D721Med (cell line): ENCODE measurements around the gene IPO13.

ENCODE experiments used
- DNase-seq: peaks from one replicate; pipeline ENCODE4 v3.0.0; 2011; ENCODE audit warnings: low spot score; ENCODE audit not compliant: insufficient read length
- FAIRE-seq: peaks from 2 replicates; lab custom pipeline; 2011; peaks lifted over from hg19 to GRCh38; lab: Jason Lieb, UNC
- TF ChIP-seq, protein P1 (sequence below): IDR thresholded peaks from 2 replicates; pipeline ENCODE4 v1.5.1; 2012; ENCODE audit warnings: mild to moderate bottlenecking, control low read depth; ENCODE audit not compliant: insufficient read depth; ENCODE audit errors: missing control alignments

Gene IPO13

DNA sequence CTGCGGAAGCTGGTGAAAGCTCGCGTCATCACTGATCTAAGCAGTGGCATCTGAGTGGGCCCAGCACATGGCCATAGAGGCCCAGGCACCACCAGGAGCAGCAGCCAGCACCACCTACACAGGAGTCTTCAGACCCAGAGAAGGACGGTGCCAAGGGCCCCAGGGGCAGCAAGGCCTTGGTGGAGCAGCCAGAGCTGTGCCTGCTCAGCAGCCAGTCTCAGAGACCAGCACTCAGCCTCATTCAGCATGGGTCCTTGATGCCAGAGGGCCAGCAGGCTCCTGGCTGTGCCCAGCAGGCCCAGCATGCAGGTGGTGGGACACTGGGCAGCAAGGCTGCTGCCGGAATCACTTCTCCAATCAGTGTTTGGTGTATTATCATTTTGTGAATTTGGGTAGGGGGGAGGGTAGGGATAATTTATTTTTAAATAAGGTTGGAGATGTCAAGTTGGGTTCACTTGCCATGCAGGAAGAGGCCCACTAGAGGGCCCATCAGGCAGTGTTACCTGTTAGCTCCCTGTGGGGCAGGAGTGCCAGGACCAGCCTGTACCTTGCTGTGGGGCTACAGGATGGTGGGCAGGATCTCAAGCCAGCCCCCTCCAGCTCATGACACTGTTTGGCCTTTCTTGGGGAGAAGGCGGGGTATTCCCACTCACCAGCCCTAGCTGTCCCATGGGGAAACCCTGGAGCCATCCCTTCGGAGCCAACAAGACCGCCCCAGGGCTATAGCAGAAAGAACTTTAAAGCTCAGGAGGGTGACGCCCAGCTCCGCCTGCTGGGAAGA is 16.4 kb upstream of the IPO13 start:
- DNase-seq (no peak), FAIRE-seq (no peak)
- TF ChIP-seq, protein P1, sequence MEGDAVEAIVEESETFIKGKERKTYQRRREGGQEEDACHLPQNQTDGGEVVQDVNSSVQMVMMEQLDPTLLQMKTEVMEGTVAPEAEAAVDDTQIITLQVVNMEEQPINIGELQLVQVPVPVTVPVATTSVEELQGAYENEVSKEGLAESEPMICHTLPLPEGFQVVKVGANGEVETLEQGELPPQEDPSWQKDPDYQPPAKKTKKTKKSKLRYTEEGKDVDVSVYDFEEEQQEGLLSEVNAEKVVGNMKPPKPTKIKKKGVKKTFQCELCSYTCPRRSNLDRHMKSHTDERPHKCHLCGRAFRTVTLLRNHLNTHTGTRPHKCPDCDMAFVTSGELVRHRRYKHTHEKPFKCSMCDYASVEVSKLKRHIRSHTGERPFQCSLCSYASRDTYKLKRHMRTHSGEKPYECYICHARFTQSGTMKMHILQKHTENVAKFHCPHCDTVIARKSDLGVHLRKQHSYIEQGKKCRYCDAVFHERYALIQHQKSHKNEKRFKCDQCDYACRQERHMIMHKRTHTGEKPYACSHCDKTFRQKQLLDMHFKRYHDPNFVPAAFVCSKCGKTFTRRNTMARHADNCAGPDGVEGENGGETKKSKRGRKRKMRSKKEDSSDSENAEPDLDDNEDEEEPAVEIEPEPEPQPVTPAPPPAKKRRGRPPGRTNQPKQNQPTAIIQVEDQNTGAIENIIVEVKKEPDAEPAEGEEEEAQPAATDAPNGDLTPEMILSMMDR = peak; percentile 21

DNA sequence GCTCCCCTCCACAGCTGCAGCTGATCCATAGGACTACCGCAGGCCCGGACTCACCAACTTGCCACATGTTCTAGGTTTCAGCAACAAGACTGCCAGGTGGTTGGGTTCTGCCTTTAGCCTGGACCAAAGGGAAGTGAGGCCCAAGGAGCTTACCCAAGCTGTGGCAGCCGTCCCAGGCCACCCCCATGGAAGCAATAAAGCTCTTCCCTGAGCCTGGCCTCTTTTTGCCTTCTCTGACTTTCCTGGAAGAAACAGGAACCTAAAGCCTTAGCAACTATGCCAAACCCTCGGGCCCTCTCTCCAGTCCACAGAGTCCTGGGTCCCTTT is 15.8 kb upstream of the IPO13 start:
- DNase-seq (no peak), FAIRE-seq (no peak)
- TF ChIP-seq, protein P1 = no peak

DNA sequence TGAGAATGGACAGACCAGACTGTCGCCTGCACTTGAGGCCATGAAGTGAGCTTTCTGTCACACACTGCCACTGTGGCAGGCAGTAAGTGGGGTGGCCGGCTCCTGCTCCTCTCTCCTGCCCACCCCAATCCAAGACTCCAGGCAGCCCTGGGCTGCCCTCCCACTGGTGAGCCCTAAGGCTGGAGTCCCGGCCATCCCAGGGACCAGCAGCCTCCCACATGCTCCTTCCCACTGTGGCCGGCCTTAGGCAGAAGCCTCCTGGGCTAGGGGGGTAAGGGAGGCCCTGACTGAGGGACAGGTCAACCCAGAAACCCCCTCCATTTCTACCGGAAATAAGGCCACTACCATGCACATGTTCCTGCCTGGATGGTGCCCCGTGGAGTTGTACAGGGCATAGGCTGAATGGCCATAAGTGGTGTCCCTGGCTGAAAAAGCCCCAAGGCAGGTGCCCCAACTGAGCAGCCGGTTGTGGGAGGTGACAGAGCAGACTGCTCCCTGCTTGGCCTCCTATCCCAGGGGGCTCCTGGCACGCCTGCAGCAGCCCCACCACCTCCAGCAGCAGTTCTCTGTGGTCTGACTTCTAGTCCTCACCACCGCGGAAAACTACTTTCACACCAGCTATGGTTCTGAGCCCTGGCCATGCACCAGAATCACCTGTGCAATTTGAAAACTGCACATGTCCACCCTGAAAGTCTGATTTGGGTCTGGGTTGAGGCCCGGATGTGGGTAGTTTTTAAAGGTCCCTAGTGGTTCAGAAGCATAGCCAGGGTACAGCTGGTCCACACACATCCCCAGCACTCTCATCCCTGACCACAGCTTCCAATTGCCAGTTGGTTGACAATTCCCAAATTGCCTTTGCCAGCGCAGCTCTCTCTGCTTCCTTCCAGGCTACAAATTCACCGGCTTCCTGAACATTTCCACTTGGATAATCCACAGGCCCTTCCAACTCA is 14.8 kb upstream of the IPO13 start:
- DNase-seq (no peak), FAIRE-seq (no peak)
- TF ChIP-seq, protein P1 = no peak

DNA sequence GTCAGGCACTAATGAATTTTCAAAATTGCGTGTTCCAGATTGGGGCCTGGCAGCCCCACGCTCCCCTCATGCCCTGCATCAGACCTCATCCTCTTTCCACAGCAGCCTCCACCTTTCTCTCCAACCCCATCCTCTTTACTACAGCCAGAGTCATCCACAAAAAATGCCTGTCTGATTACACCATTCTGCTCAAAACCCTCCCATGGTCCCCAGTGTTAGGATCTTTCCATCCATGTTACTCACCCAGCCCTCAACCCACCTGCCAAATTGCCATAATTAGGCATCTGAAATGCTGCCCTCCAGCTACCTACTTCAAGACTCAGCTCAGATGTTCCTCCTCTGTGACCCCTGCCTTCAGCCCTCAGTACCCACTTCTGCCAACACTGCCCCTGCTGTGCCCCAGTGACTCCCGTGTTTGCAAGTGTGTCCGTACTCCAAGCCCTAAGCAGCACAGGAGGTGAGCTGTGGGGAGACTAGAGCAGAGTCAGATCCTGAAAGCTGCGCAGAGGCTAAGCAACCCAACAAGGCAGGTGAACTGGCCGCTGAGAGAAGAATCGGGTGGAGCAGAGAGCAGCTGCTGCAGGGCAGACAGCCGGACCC is 13.9 kb upstream of the IPO13 start:
- DNase-seq (no peak), FAIRE-seq (no peak)
- TF ChIP-seq, protein P1 = no peak

DNA sequence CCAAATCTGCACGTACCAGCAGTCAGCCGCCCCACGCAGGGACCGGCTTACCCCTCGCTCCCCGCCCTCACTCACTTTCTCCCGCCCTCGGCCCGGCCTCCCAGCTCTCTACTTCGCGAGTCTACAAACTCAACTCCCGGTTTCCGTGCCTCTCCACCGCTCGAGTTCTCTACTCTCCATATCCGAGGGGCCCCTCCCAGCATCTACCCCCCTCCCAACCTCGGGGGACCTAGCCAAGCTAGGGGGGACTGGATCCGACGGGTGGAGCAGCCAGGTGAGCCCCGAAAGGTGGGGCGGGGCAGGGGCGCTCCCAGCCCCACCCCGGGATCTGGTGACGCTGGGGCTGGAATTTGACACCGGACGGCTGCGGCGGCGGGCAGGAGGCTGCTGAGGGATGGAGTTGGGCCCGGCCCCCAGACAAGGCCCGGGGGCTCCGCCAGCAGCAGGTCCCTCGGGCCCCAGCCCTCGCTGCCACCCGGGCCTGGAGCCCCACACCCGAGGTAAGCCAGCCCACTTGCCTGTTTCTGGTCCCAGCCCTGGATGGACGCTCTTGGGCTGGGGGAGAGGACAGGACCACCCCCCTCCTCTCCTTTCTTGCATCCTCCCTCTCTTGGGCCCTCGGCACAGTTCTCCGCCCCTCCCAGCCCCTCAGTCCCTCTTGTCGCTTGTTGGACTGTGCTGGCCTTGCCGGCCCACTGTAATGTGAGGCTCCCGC is 13.2 kb upstream of the IPO13 start, which contains the start of gene ARTN:
TSS of gene ARTN (plus strand) at position 416 of the 715 bp plus-strand sequence. CDS start 1,856 bp downstream, outside the sequence.
- FAIRE-seq (no peak), DNase-seq (no peak)
- TF ChIP-seq, protein P1 = no peak

DNA sequence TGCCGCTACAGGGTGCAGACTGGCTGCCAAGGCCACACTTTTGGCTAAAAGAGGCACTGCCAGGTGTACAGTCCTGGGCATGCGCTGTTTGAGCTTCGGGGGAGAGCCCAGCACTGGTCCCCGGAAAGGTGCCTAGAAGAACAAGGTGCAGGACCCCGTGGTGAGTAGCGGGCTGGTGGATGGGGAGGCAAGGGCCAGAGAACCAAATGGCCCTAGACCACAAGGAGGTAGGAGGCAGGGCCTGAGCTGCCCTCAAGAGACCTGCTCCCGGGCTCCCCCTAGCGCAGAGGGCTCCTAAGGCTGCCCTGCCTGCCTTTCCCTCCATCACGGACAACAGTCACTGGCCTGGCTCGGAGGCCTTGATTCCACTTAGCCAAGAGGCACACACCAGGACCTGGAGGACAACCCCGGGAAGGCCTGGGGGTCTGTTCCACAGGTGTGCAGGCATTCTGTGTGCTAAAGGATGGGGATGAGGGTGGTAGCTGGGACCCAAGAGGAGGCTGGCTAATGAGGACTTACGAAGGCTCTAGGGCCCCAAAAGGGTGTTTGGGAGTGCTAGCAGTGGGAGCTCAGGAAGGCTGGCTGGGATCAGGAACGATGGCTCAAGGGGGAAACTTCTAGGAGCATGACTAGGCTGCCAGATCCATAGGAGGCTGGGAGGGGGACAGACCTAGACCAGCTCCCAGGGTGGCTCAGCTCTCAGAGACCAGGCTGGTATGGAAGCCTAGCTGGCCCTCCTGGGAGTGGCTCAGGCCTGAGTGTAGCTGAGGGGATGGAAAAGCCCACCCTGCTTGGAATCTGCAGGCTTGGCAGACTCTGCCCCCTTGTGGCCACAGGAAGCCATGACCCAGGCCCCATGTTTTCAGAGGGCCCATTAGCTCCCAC is 12.4 kb upstream of the IPO13 start:
- FAIRE-seq (no peak), DNase-seq (peak; percentile 91)
- TF ChIP-seq, protein P1 = peak; percentile 91
